GM18907 (cell line): ENCODE measurements around the gene CPN2.

Experiments used
- ATAC-seq: cut with Tn5 transposase; IDR thresholded peaks from one replicate; pipeline ENCODE4 v1.9.1; 2021; ENCODE audit warnings: mild to moderate bottlenecking, moderate library complexity; ENCODE audit not compliant: unreplicated experiment

CPN2 gene

DNA sequence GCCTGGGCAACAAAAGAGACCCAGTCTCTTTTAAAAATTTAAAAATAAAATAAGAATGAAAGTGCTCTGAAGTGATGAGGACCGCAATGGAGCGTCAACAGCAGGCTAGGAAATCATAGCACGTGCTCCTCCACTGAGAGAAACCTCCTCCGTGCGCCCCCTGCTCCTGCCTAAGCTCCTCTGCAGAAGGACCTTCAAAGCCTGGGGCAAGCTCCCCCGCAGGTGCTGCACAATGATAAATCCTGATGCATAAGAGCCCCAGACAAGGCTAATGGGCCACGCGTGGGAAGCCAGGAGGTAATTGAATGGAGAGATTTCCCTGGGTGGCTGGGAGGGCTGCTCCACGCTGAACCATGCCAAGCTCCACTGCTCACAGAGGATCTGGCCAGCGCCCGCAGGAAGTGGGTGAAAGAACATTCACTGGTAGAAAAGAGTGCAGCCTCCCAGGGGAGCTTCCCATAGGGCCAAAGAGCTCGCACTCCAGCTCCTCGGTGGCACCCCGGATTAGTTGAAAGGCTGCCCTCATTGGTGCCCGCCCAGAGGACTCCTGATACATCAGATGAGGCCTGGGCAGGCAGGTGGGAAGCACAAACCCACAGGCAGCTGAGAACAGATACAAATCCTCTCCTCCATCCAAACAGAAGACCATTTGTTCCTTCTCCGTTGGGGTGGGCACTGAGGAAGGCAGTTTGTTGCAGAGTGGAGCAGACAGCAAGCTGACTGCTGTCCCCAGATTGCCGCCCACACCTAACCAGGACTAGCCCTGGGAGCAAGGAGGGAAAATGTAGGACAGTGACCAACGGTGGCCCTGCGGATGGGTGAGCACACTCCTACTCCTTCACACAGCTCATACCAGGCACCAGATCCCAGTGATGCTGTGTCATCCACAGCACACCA lies 52.5 kb downstream of the CPN2 start:
- ATAC-seq = no peak

DNA sequence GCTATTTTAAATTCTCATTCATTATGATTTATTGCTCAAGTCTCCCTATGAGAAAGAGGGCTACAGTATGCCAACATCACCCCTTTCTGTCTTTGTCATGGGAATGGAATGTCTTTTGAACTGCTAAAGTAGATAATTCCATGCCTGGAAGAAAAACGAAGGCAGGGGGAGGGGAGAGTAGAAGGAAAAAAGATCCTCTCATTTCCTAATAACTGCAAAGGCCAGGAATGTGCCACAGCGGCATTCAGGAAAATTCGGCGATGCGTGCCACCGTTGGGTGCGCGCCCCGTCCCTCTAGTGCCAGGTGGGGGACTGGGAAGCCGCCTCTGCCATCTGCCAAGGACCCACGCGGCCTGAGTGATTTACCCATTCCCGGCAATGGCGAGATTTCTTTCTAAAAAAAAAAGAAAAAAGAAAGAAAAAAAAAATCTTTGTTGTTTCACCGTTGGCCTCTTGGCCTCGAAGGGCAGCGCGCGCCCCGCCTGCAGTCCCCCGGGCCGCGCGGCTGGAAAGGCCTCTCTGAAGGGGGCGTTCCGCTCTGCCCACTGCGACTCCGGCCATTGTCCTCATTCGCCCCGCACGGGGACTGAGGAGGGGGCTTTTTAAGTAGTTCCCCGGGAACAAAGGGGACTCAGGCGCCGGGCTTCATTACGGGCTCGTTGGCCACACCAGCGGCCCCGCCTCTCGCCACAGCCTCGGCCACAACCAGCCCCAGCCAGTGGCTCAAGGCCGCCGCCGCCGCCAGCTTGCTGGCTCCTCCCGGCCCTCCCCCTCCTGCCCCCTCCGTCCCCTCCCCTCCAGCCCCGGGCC lies 54.5 kb downstream of the CPN2 start:
- ATAC-seq = no peak

DNA sequence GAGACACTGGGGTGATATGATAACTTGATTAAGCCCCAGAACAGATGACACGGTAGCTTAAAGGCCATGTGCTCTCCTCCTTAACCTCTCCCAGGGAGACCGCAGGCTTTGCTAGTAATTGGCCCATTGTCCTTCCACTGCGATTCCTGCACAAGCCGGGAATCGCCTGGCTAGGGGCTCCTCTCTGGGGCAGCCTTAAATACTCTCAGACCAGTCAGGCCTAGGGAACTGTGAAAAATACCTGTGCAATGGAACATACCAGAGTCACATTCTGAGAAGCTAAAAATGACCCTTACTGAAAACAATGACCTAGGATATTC lies 56.3 kb downstream of the CPN2 start:
- no peak for ATAC-seq

DNA sequence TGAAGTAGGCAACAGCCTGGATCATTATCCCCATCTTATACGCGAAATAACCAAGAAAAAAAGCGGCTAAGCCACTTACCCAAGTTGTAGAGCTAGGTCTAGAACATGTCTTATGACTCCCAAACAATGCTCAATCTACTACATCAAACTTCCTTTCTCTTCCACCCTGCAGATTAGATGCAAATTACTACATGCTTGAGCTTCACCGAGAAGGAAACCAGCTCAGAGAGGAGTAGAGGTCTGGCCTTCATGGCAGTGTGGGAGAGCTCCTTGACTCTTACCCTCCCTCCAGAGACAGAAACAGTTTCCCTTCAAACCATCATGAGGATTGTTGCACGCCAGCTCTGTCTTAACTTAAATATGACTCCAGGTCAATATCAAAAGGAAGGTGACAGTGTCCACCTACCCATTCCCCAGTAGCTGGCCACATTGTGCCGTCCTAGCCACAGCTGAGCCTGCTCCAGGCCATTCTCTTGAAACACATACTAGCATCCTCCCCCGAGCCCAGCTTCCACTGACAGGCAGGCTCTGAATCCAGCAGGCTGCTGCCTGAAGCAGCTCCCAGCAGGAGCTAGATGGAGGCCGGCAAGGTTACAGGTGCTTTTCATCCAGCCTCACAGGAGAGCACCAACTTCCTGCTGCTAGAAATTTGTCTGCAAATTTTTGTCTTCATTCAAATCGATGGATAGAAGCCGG lies 56.8 kb downstream of the CPN2 start:
- no peak for ATAC-seq

DNA sequence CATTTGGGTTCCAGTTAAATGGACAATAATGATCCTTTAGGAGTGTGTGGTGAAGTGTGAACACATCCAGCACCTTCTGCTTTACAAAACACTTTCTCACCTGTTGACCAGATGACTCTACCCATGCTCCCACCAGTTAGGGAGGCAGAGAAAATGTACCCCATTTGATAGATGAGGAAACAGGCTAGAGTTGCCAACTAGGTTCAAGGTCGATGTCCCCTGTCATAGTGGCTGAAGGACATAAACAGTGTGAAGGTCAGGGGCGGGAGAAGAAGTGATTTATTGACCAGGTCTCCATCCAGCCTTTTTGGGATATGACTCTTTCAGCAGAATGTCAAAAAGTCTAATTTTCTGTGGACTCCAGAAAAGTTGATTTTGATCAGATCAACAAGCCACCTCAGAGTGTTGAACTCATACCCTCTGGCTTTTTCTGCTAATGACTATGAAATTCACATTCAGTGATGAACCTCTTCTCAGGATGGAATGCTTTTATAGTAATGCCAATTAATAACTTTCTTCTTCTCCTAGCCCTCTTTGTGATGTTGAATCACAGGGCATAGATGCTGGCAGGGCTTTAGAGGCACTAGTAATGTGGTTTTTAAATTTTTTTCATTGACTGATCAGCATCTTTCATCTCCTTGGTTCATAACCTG lies 57.5 kb downstream of the CPN2 start:
- ATAC-seq = no peak

DNA sequence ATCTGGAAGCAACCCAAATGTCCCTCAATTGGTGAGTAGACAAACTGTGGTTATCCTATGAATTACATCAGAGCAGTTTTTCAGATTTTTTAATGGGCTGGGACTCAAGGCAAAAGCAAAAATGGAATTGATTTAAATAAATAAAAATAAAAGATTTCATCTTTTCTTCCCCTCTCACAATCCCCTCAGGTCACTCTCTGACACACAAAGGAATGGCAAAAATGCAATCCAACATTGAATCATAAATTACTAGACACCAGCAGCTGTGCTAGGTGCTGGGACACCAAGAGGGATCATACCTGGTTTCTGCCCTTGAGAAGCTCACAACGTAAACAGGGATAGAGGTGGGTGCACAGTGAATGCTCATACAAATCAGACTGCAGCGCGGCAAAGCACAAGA lies 58.8 kb downstream of the CPN2 start:
- no peak for ATAC-seq
